HG03575 (cell line): ENCODE measurements around the gene CLTCL1.
"Not testable (repeated sequence)": the region's sequence is repeated elsewhere in the genome, so short reads cannot be mapped to it uniquely, and the experiment has no call there.

Experiments
- ATAC-seq: cut with Tn5 transposase; IDR thresholded peaks from one replicate; pipeline ENCODE4 v1.9.1; 2021; ENCODE audit not compliant: unreplicated experiment, insufficient number of reproducible peaks, low FRiP score; ENCODE audit errors: extremely low read depth

CLTCL1 gene

DNA sequence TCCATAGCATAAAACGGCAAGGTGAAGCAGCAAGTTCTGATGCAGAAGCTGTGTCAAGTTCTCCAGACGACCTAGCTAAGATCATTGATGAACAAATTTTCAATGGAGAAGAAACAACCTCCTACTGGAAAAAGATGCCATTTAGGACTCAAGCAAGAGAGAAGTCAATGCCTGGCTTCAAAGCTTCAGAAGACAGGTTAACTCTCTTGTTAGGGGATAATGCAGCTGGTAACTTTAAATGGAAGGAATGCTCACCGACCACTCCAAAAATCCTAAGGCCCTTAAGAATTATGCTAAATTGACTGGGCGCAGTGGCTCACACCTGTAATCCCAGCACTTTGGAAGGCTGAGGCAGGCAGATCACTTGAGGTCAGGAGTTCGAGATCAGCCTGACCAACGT lies 31.3 kb downstream of the CLTCL1 start:
- ATAC-seq = no peak

DNA sequence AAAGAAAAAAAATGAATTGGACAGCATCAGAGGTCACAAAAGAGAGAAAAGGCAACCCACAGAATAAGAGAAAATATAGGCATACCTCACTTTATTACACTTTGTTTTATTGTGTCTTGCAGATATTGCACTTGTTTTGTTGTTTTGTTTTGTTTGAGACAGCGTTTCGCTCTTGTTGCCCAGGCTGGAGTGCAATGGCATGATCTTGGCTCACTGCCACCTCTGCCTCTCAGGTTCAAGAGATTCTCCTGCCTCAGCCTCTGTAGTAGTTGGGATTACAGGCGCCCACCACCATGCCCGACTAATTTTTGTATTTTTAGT lies 32.6 kb downstream of the CLTCL1 start:
- not testable (repeated sequence) for ATAC-seq

DNA sequence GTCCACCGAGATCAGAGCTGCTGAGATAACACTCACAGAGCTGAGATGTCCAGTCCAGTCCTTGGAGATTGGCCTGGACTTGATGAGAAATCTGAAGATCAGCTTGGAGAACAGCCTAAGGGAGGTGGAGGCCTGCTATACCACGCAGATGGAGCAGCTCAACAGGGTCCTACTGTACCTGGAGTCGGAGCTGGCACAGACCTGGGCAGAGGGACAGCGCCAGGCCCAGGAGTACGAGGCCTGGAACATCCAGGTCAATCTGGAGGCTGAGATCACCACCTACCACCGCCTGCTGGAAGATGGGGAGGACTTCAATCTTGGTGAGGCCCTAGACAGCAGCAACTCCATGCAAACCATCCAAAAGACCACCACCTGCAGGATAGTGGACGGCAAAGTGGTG lies 33.1 kb downstream of the CLTCL1 start:
- ATAC-seq = no peak

DNA sequence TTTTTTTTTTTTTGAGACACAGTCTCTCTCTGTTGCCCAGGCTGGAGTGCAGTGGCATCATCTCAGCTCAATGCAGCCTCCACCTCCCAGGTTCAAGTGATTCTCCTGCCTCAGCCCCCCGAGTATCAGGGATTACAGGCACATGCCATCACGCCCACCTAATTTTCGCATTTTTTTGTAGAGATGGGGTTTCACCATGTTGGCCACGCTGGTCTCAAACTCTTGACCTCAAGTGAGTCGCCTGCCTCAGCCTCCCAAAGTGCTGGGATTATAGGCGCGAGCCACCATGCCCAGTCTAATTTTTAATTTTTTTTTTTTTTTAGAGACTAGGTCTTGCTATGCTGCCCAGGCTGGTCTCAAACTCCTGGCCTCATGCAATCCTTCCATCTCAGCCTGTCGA lies 35.2 kb downstream of the CLTCL1 start:
- ATAC-seq = not testable (repeated sequence)

DNA sequence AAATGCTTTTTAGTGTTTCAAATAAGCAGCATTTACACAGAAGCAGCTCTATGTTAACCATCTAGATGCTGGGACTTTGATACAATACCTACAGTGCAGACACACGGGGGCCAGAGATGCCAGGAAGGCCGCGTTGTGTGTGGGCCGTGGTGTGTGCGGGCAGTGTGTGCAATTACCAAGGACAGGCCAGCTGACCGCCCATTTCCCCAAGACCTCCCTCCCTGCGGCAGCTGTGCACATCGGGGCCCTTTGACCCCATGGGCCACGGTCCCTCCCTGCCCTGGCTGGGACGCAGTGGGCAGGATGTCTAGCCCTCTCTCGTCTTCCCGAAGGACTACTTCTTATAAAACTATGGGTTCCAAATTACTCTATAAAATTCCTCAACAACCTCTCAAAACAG lies 38.4 kb downstream of the CLTCL1 start:
- ATAC-seq = no peak

DNA sequence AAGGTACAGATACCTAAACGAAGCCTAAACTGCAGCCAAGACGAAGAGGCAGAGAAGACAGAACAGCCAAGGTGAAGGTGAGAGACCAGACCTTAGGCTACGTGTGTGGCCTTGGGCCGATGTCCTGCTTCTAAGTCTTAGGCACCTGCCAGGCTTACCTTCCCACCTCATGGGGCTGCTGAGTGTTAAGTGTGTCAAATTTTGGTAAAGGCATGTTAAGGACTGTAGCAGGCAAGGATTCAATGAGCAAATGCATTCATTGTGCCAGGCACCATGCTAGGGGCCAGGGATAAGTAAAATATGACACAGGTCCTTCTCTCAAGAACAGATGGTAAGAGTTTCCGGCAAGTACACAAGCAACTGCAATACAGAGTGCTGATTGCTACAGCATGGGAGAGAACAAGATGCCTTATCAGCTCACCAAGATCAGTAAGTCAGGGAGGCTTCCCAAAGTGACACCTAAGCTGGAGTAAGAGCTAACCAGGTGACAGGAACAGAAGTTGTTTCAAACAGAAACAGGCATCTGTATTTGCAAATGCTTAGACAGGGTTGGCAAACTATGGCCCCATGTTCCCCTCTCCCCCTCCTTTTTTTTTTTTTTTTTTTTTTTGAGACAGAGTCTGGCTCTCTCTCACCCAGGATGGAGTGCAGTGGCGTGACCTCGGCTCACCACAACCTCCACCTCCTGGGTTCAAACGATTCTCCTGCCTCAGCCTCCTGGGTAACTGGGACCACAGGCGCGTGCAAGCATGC lies 46.7 kb downstream of the CLTCL1 start:
- no peak for ATAC-seq

DNA sequence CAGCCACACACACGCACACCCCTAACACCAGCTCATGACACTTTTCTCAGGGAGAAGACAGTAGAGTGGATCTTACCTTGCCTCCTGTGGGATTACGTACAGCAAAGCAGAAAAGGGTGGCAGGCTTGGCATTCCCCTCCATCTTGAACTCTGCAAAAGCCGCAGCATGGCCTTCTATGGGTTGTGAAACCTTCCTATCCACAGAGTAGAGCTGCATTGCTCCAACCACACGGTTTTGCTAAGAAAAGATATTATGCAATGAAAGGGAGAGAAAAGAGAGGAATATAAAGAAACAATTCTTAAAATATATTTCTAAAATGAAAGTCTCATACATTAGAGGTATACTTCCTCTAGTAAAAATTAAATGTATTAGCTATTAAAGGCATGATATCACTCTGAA lies 48.8 kb downstream of the CLTCL1 start:
- ATAC-seq = no peak

DNA sequence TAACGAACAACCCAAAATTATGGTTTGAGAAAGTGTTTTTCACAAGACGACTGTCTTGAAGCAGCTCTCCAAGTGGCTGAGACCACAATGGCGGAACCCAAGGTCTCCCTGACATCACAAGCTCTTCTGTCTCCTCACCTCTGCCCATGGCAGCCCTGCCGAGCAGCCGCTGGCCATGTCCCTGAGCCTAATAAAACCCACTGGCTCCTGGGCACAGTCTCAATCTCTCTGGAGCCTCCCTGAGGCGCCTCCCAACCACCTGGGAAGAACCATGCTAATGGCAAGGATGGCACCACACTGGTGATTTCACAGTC lies 50.0 kb downstream of the CLTCL1 start:
- ATAC-seq = no peak

DNA sequence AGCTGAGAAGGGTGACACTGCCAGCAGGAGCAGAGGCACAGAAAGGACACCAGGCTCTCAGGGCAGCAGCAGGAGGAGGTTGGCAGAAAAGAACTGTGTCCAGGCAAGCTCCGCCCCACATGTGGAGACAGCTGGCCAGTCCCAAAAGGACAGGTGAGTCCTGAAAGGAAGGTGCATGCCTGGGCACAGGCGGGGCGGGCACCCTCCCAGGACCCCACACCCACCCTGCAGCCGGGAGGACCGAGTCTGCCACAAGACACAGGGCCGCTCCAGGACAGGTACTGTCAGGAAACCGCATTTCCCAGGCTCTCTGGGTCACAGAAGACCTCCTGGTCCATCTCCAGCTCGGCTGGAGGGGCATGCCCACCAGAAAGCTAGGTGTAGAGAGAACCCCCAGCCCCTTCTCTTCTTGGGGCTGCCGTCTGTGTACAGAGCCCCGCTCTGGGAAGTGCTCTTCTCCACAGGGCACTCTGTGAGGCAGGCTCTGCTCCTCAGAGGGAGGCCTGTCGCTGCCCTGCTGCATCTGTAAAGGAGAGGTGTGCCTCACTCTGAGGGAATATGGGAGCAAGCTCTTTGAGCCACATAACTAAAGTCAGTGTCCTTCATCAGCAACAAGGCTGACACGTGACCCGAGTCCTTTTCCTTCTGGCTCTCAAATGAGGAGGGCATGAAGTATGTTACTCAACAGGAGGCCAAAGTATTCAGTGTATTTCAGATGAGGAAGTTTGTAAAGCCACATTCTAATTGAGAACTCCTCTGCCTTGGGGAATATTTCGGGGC lies 50.5 kb downstream of the CLTCL1 start:
- no peak for ATAC-seq

DNA sequence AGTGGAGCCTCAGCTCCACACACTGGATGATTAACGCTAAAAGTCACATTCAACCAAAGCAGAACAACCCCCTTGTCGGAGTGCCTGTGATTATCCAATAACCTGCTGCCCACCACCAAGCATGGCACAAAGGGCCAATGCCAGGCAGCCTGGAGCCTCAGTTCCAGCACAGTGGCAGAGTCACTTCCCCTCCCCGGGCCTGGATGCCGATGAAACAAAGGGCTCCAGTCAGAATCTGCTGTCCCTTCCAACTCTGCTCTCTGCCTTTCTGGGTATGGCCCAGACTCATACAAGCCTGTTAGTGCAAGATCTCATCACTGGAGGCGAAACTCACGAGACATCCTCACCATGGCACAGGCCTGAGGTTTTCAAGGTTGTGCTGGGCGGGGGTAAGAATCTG lies 52.1 kb downstream of the CLTCL1 start:
- ATAC-seq = no peak

DNA sequence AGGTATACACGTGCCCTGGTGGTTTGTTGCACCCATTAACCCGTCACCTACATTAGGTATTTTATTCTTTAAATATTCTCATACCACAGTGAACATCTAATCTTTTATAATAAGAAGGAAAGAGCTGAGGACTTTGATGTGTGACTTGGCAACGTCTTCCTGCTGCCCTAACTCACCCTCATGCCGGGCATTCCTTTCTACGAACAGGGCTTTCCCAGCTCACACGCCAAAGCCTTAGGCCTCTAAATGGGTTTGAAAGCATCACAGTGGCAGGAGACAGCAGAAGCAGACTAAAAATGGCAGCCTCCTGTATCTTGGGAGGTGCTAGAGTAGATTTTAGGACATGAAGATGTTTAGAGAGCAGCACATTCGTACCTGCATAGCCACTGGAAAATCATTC lies 52.6 kb downstream of the CLTCL1 start:
- ATAC-seq = no peak

DNA sequence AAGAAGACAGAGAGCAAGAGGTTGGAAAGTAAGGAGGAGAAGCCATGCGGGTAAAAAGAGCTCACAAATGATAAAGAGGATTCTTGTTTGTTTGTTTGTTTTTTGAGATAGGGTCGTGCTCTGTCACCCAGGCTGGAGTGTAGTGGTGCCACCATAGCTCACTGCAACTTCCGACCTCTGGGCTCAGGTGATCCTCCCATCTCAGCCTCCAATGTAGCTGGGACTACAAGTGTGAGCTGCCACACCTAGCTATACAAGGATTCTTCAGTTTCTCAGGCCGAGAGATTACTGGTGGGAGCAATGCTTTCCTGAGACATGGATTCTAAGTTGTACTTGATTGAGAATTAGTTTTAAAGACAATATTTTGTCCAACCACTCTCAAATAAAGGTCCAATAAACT lies 55.6 kb downstream of the CLTCL1 start:
- ATAC-seq = no peak

DNA sequence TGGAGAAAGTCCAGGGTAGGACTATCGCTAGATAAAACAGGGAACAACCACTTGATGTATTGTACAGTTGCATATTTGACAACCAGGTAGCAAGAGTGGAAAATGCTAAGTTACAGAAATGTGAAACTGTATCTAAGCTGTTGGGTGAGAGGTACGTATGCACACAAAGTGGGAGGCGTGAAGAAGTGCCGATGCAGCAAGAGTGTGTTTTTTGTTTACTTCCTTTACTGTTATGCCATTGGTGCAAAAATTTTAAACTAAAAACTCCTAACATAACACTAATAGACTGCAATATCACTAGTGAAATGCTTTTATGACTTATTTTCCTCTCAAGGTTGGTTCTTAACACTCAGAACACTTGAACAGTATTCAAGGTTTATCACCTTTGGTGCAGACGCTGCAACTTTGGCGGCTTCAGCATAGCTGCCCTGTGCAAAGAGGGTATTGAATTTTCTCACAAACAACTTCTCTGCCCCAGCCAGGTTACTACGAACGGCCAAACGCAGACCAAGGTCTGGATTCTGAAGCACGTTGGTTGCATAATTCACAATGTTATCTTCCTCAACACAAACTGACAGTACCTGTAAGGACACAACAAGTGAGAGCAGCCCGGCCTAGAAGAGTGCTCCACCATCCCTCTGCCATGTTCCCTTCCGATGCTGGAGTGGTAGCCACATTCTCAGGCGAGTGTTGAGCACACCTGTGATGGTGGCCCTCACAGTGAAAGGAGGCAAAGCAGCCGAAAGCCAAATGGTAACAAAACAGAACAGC lies 57.2 kb downstream of the CLTCL1 start:
- no peak for ATAC-seq

DNA sequence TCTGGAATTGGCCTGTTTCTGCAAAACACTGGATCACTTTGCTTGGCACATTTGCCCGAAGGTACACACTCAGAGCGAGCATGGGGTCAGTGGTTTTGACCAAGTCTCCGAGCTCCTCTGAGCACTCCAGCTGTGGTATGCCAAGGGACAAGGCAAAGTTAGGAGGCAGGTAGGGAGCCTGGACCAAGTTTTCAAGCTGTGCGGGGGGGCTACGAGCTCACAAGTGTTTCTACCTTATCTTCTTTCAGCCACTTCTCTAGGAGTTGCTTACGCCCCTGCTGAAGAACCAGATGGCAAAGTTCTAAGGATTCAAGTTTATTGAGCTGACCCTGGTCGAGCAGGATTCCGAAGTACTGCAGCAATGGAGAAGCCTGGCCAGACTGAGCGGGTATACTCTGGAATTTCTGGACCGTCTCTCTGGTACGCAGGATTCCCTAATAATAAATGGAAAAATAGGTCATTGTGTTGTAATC lies 58.3 kb downstream of the CLTCL1 start:
- no peak for ATAC-seq

DNA sequence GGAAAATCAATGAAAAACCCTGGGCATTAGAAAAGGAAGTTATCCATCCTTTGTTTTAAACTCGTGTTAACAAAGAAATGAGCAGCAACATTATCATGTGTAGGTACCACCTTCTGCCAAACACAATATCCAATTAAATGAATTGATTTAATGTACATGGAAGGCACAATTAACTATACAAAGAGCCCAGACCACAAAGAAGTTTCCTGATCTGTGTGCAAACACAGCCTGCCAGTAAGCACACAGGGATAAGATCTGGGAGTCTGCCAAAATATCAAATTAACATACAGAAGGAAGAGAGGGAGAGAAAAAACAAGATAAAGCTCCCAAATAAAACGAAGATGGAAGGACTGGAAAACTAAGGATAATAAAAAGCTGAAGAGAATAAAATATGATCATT lies 58.9 kb downstream of the CLTCL1 start:
- ATAC-seq = no peak

DNA sequence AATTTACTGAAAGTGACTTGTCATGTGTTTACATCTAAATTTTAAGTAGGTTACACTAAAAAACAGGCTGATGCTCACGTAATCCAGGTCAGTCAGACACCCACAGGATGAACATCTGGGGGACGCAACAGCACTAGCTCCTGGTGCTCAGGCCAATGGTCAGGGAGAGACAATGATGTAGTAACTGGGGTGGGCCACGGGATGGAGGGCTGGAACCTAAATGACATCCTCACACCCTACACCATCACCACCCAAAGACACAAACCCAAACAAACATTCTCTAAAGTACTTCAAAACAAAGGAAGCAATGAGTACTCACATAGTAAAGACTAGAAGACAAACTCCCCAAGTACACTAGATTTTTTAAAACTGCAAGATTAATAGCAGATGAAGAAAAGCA lies 59.5 kb downstream of the CLTCL1 start:
- ATAC-seq = no peak

DNA sequence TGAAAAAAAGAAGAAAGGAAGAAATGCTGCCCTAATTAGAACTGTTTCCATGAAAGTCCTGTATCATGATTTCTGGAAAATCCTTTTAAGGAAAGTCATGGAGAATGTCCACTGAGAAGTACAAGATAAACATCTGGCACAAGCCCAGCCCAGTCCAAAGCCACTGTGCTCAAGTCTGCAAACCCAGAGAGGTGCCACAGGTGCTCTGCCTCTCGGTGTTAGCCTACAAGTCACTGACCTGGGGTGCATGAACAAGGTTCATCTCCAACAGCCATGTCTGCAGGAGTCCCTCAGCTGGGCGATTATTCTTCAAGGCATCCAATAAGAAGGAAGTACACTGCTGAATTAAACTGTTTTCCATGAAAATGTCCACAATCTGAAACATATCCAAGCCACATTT lies 61.9 kb downstream of the CLTCL1 start:
- no peak for ATAC-seq

DNA sequence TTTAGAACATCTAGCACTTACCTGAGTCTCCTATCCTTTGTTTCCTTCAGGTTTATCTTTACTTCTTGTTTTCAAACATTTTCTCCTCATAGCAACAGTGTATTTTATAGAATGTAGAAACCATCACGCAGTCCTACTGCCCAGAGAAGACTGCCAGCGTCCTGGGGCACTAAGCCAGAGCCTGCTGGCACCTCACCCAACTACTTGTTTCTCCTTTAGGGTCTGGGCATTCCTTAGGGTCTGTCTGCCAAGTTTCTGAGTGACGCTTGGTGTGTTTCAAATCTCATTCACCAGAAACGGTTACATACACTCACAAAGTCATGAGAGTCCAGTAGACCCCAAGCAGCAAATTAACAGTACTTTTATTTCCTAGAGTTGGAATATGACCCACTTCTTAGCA lies 63.3 kb downstream of the CLTCL1 start:
- ATAC-seq = no peak

DNA sequence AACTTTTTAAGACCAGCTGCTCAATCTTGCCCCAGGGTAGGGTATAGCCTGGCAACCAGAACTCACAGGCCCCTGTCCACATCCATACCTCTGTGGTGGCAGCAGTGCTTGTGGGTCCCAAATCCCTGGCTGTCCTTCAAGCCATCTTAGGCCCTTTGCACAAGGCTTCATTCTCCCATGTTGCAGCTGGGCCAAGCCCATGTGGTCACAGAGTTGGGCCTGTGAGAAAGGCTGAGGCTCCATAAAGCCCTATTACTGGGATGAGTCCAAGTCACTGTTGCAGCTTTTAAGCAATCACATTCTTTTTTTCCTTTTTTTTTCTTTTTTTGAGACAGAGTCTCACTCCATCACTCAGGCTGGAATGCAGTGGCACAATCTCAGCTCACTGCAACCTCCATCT lies 65.1 kb downstream of the CLTCL1 start:
- no peak for ATAC-seq

DNA sequence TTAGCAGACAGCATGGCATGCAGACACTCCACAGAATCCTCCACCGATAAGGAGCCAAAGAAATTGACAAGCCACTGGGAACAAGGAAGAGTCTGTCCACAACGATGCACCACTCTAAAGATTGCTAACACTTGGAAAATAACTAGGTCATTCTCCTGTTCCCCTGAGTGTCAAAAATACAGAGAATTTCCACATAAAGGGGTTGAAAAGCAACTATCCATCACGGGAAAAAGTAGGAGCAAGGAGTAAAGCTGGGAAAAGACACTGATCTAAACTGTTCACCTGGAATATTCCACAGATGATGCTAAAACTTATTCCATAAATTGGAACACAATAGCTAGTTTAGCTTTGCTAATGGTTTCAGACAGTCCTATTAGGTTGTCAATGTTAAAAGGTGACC lies 66.0 kb downstream of the CLTCL1 start:
- no peak for ATAC-seq
